Measurements from ENCODE around the gene SGPL1.
A peak's percentile ranks its signal among the peaks of the same experiment; 100 is the strongest.
"Not testable (repeated sequence)": the region's sequence is repeated elsewhere in the genome, so short reads cannot be mapped to it uniquely, and the experiment has no call there.

Gene SGPL1, protein sequence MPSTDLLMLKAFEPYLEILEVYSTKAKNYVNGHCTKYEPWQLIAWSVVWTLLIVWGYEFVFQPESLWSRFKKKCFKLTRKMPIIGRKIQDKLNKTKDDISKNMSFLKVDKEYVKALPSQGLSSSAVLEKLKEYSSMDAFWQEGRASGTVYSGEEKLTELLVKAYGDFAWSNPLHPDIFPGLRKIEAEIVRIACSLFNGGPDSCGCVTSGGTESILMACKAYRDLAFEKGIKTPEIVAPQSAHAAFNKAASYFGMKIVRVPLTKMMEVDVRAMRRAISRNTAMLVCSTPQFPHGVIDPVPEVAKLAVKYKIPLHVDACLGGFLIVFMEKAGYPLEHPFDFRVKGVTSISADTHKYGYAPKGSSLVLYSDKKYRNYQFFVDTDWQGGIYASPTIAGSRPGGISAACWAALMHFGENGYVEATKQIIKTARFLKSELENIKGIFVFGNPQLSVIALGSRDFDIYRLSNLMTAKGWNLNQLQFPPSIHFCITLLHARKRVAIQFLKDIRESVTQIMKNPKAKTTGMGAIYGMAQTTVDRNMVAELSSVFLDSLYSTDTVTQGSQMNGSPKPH

DNA sequence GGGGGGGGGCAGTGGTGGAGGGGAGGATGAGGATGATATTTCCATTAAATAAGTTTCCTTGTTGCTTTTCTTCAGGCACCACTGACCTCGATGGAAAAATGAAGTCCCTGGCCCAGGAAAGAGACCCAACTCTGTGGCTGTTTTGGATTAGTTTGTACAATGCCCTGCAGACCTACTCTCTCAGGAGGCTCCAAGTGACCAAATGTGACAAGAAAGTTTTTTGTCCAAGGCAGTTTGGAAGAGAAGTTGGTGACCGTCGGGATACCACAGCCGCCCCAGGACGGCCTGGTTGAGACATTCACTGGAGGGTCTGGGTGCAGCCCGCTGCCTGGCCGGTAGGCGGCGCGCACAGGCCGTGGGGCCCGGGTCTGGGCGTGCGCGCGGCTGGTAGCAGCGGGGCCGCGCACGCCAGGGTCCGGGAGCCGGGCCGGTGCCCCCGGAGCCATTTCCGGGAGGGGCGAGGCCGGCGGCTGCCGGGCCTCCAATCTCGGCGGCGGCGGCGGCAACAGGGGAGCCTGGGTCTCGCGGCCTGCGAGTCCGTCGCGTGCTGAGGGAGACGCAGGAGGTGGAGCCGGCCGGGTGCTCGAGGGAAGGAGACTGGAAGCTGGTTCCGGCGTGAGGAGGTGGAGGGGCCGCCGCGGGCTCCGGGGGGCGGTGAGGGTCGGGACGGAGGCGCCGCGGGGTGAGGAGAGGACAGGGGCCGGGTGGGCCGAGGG lies at the start of gene SGPL1:
SGPL1 (plus strand) TSS at position 445 of the 716 bp plus-strand sequence. CDS start 906 bp downstream, outside the sequence.
- peak; percentile 86 for DNase-seq

DNA sequence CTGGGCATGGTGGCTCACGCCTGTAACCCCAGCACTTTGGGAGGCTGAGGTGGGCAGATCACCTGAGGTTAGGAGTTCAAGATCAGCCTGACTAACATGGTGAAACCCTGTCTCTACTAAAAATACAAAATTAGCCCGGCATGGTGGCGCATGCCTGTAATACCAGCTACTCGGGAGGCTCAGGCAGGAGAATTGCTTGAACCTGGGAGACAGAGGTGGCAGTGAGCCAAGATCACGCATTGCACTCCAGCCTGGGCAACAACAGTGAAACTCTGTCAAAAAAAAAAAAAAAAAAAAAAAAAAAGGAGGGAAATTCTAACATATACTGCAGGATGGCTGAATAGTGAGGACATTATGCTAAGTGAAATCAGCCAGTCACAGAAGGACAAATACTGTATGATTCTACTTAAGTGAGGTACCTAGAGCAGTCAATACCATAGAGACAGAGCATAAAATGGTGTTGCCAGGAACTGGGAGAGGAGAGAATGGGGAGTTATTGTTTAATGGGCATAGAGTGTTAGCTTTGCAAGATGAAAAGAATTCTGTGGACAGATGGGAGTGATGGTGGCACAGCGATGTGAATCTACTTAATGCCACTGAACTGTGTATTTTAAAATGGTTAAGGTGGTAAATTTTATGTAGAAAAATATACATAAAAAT lies 47.6 kb upstream of the SGPL1 start:
- not testable (repeated sequence) for DNase-seq

DNA sequence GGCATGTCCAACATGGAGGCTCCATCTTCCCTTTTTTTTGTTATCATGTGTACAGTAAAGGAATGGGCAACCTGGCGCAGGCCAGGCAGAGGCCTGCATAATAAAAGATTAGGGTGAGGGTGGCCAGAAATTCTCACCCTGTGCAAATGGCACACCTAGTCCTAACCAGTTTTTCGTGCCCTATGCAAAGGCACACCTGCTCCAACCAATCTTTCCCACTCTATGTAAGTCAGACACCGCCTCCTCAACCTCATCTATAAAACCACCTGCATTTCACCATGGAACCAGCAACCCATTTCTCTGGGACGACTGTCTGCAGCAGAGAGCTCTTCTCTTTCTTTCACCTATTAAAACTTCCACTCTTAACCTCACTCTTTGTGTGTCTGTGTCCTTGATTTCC lies 46.6 kb upstream of the SGPL1 start:
- no peak for DNase-seq

DNA sequence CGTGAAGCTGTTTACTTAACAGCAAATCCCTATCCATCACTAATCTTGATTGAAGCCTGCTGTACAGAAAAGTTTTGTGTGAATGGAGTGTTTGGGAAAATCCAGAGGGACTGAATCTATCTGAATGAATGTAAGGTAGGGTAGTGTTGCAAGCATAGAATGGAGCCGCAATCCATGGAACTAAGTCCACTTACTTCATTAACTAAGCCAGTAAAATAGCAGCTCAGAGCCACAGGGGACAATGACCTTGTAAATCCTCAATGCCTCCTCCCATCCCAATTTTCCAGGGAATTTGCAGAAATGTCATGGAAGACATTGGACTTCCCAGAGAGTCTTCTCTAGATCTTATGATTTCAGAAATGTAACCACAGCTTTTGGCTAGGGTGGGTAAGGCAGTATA lies 45.7 kb upstream of the SGPL1 start:
- no peak for DNase-seq

DNA sequence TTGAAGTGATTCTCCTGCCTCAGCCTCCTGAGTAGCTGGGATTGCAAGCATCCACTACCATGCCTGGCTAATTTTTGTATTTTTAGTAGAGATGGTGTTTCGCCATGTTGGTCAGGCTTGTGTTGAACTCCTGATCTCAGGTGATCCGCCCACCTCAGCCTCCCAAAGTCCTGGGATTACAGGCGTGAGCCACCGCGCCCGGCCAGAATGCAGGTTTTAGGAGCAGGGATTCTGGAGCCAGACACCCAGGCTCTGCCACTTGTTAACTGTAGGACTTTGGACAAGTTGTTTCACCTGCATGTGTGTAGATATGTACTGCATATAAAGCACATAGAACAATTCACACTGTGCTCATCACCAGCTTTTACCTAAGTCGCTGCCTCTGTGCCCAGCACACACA lies 45.2 kb upstream of the SGPL1 start:
- not testable (repeated sequence) for DNase-seq

DNA sequence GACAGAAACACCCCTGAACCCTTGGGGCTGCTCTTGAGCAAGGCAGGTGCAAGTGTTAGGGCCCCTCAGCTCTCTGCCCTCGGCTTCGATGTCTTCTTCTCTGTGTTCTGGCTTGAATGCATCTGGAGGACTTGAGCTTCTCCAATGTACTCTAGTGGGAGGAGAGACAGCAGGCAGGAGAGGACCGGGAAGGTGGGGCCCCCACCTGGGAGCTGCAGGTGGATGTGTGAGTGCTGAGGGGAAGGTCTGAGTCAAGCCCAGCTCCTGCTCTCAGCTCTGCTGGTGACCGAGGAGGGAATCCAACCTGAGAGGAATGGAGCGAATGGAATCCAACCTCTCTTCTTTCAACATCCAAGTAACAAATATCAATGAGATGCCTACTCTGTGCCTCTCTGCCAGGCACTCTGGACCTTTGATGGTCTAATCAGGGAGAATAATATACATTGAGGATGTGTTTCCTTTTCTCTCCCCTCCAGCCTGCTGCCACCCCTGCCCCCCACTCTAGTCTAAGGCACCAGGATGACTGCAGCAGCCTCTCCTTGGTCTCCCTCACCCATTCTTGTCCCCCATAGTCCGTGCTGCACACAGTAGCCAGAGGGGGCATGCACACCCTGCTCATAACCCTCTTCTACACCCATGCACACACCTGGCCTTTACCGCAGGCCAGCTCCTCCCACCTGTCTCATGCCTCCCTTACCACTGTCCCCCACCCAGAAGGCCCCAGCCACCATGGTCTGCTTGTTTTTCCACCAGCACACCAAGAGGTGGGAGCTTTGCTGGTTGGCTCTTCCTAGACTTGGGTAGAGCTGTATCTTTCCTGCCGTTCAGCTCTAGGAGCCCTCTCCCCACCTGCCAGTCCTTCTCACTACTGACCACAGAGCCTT lies 44.2 kb upstream of the SGPL1 start:
- DNase-seq: no peak

DNA sequence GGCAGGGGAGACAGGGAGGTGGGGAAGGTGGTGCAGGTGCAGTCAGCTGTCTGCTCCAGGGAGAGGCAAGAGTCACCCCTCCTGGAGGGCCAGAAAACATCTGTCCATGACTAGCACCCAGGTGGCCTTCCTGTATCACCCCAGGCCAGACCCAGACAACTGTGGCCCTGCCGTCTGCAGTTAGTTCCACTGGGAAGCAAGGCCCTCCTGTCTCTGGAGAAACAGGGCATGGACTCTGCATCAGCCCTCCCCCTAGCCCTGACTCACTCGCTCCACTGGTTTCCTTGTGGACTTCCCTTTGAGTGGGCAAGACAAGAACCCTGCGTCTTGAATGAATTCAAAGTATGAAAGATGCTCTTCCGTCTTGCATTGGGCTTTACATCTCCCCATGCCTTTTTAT lies 43.1 kb upstream of the SGPL1 start:
- DNase-seq: no peak

DNA sequence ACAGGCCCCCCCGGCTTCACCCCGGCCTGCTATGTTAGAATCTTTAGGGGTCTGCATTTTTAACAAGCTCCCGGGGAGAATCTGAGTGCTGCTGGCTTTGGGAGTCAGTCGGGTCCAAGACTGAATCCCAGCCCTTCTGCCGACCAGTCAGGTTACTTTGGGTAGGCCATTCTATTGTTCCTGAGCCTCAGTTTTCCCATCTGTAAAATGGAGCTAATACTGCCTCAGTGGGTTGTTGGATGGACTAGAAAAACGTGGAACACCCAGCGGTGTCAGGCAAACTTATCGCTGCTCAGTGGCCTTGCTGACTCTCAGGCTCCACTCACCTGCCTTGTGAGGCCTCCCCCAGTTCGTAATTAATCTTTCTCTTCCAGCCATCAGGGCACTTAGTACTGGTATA lies 42.3 kb upstream of the SGPL1 start:
- DNase-seq: no peak

DNA sequence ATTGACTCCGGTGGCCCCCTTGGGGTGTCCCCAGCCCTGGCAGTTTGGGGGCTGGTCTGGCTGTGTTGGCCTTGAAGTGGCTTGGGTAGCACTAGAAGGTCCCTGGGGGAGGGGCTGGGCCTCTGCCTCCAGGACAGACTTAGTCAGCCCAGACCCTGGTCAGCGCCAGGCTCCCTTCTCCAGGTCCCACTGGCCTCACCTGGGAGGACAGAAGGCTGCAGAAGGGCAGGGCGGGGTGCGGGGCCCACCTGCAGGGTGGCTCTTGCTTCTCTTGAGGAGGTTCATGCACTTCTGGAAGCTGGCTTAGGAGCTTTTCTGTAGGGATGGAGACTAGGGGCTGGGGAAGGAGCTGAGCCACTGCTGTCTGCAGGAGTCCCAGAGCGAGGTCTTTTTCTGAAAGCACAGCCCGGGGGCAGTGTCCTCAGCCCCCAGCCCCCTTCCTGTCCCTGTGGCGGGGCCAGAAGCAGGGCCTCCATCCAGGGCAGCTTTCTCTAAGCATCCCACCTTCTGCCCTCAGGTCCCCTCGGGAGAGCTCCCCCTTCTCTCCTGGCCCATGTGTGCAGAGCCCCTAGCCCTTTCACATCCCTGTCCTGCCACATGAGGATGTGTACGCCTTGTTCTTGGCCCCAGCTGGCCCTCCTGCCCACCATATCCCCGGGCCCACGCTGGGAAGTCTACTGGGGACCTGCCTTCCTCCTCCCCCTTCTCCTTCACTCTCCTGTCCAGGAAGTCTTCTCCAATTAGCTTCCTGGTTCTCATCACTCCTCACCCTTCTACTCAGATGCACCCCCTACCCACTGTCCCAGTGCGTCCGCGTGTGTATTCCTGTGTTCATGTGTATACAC lies 41.6 kb upstream of the SGPL1 start:
- no peak for DNase-seq

DNA sequence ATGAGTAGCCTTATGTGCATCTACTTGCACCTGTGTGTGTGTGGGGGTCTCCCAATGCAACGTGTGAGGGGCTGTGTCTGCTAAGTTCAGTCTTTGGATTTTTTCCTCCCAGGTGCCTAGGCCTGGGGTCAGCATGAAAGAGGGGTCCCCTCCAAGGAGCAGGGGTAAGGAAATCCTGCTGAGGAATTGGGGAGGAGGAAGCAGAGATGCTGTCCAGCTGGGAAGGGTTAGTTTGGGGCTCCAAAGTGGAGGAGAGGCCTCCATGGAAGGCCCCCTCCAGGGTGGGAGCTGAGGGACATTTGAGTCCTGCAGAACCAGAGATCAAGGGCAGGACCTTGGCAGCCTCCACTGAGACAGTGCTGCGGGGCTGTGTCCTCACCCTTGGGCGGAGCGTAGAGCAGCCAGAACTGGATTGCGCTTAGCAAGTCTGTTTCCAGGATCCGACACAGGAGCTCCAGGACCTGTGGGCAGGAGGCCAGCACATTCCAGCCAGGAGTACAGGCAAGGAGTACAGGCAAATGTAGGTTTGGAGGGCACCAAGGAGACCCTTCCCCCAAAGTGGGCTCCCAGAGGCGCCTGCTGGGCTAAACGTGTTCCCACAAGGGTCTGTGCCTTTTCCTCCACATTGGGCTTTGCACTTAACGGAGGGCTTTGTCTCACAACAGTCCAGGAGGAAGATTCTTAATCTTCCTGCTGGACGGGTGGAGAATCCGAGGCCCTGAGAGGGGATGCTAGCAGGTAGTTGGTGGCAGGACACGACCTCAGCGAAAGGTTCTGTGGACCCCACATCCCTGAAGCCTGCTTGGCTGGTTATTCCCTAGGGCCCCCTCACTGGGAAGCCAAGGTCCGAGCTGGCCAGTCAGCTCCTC lies 40.7 kb upstream of the SGPL1 start:
- DNase-seq: no peak

DNA sequence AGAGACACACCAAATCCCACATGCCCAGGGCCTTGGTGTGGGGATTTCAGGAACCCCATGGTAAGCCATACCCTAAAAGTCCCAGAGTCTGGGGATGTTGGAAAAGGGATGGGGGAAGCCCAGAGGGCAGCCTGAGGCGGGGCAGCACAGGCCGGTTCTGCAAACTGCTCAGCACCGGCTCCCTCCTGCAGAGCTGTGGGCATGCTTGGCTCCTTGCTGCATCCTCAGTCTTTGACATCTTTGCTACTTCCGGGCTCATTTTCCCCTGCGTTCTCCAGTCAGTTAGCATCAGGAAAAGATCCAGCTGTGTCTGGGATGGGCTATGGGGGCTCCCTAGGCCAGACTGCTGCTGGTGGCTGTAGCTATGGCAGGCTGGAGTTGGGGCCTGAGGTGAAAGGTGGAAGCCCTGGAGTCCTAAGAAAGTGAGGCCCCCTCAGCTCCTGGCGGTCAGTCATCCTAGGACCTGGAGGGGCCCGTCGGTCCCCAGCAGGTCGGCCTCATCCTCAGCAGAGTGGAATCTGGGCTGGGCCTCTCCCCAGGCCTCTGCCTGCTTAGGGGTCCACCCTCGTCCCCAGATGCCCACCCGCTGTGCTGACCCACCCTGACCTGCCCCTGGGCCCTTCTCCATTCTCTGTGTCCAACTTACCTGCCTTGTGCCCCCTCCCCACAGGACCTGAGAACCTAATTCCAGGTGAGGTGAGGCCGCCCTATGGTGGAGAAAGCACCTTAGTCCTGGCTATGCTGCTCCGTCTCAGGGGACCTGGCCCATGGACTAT lies 39.9 kb upstream of the SGPL1 start:
- no peak for DNase-seq

DNA sequence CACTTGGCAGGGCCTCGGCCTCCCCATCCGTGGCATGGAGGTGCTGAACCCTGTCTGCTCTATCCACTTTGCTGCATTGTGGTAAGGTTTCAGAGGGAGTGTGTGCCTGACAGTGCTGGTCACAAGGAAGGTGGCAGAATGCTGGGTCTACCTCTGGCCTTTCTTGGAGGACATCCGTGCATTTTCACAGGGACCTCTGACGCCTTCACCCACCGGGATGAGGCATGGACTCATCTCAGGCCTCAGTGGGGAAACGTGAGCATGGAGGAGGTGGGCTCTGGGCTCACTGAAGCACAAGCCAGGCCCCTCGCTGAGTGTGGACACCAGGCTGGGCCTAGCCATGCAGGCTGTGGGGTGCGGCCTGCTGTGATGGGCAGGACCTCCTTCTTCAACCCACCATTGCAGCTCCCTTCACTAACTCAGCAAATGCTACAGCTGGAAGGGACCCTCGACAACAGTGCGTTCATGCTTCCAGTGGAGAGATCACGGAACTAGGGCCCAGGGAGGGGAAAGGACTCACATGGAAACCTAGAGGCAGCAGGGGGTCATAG lies 39.2 kb upstream of the SGPL1 start:
- DNase-seq: no peak

DNA sequence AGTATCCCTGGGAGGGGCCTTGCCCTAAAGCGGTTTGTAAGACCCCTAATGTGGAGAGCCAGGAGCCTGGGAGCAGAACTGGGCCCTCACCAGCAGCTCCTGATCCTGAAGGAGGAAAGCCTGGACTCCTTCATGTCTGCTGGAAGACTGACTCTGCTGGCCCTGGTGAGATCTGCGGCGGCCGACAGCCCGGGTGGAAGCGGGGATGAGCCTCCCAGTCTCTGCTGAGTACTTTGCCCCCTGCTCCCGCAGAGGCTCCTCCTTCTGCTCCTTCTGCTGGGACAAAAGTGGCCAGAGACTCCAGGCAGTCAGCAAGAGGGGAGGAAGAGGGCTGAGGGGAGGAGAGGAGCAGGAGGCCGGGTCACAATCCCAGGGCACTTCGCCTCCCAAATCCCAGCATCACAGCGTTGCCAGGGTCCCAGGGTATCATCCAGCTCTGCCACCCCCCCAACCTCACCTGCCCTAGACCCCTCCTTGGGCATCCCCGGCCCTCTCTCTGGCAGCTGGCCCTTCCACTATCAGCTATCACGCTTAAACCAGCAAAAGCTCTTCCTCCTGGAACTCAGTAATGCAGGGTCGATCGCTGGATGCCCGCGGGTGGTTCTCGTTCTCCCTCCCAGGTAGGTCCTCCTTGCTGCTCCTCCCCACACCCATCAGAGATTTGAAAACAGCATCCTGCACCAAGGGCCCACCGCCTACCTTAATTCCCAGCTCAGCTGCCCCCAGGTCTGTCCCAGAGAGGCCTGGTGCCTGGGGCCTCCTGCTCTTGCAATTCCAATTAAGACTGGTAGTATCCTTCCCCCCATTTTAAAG lies 38.5 kb upstream of the SGPL1 start:
- DNase-seq: no peak

DNA sequence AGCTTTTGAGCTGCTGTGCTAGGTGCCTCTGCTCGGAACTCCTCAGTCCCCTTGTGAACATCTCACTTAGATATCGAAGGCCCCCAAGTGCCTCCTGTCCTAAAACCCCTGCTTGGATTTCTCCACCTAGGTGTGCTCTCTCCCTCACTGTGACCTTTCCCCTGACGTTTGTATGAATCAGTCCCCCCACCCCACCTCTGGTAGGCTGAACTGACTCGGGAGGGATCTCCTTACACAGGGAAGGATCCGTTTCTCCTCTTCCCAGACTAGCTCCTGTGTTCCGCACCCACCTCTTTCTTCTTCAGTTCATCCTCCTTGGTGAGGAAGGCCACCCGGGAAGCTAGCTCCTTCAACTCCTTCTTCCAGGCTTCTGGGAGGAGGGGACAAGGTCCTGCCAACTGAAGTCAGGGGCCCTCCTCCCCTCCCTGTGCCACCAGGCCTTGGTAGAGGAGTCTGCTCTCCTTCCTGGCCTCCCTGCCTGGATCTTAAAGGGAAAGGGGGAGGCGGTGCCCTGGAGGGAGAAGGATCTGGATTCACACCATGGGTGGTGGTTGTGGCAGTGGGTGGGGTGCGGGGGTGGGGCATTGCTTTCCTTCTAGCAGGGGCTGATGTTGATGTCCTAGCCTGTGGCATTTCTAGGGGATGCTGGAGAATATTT lies 37.4 kb upstream of the SGPL1 start:
- no peak for DNase-seq

DNA sequence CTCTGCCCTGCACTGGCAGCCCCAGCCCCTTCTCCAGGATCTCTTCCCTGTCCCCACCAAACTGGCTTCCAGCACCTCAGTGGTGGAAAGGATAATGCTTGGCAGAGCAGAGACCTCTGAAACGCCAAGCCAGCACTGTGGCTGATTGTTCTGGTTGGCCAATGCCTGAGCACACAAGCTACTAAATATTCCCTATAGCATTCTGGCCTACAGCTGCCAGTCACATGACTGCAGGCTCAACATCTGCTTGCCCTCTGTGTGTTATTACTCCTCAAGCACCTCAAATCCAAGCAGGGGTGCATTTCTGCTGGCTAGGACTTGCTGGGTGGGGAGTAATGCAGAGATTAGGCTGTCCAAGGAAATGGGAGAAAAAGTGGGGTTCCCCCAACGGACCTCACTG lies 36.7 kb upstream of the SGPL1 start:
- no peak for DNase-seq

DNA sequence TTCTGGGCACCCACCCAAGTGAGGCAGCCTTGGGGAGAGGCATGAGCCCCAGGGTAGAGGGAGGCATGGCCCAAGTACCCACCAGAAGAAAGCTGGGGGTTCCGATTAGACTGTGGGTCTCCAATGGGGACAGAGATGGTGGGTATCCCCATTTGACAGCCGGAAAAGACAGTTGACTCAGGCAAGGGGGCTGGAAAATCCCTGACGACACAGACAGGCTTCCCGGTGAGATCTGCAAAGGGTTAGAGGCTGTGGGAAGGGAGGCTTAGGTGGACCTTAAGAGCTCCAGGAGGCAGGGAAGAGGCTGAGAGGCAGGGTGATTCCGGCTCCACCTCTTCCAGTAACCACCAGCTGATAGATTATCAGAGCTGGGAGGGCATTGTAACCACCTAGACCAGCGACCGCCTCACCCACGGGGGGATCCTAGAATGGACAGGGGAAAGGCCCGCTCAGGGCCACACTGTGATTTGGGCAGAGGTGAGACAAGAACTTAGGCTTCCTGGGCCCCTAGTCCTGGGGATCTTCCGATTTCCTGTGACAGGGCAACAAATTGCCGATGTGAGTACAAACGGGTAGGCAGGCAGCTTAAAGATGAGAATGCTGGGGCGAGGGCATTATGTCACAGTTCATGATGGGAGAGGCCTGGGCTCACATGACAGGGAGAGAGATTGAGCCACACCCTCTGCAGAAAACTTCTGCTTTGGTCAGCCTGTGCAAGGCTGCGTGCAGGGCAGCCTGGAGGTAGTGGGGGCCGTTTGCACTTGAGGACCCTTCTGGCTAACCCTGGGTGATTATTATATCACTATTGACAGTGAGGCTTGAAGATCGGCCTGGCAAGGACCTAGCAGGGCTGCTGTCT lies 36.0 kb upstream of the SGPL1 start:
- DNase-seq: peak; percentile 35

DNA sequence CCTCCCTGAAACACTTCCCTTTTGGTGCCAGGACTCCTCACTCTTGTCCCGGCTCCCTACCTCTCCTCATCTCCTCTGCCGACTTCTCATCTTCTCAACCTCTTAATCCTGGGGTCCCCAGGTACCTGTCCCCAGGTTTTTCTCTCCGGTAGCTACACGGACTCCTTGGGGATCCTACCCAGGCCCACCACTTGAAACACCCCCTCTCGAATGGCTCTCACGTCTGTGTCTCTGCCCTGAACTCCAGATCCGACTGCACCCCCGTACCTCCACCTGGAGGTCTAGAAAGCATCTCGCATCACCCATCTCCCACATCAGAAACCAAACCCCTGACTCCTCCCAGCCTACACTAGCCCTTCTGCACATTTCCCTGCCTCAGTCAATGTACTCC lies 35.4 kb upstream of the SGPL1 start:
- no peak for DNase-seq
